Muscle of leg (tissue), 16 donors: ENCODE data around the gene ISCA1. TPM values are rescaled to one million over a fixed set of nuclear protein-coding genes. Genes with fewer than 3 reads are reported as not detected.

Source experiments
- DNase-seq: peaks from one replicate; pipeline ENCODE4 v3.0.0; 2013
- H3K27ac ChIP-seq: one replicate; pipeline ENCODE4 v1.5.1; 2013; ENCODE audit warnings: mild to moderate bottlenecking, low read length, control low read depth
- H3K27me3 ChIP-seq: one replicate; pipeline ENCODE4 v1.6.1; 2013; ENCODE audit warnings: low read length; ENCODE audit not compliant: control insufficient read depth, insufficient read depth
- H3K36me3 ChIP-seq: one replicate; pipeline ENCODE4 v1.6.1; 2013; ENCODE audit warnings: low read length; ENCODE audit not compliant: control insufficient read depth, insufficient read depth
- H3K4me1 ChIP-seq: one replicate; pipeline ENCODE4 v1.6.1; 2013; ENCODE audit warnings: low read length; ENCODE audit not compliant: control insufficient read depth, insufficient read depth
- H3K4me3 ChIP-seq: one replicate; pipeline ENCODE4 v1.5.1; 2013; ENCODE audit warnings: low read length, control low read depth
- H3K9me3 ChIP-seq: replicated peaks from 2 replicates; pipeline ENCODE4 v1.6.1; 2013; ENCODE audit warnings: low read depth, low read length; ENCODE audit not compliant: control insufficient read depth
- WGBS: methylation state at CpG from one replicate; pipeline ENCODE4 v1.1.5; 2013; ENCODE audit warnings: missing lambda C conversion rate; ENCODE audit not compliant: insufficient coverage; 5-methylcytosine and 5-hydroxymethylcytosine counted together
- long read RNA-seq, 11 donors: transcript quantifications; one replicate each; lab custom pipeline, GENCODE V29; 2026
- polyA plus RNA-seq, 8 donors: library from polyadenylated mRNA; unstranded; fragments of 120-200 nt; gene quantifications; one replicate each; pipeline versions ENCODE4 v1.2.1 to v1.2.3, GENCODE V29; 2013; ENCODE audit warnings: inconsistent platforms in 1 of 8, low replicate concordance in 1 of 8; ENCODE audit not compliant: insufficient read length in 8 of 8, insufficient read depth in 1 of 8
- total RNA-seq: library from RNA; stranded (reverse); fragments of 120-200 nt; gene quantifications from one replicate; pipeline ENCODE4 v1.2.4, GENCODE V29; 2013

The ISCA1 gene
- total RNA-seq (31.6 TPM), polyA plus RNA-seq (10 to 100 TPM; 23.1 to 31.2 (median 26.9) TPM)
- long read RNA-seq, donor 1, partial matches to known transcripts, result 0 of 4 reads
- long read RNA-seq, donor 1, other reads (novel, unspliced or antisense), result 0 of 4 reads
- long read RNA-seq, donor 2, partial matches to known transcripts, result 0 of 1 reads
- long read RNA-seq, donor 2, other reads (novel, unspliced or antisense), result 0 of 1 reads
- long read RNA-seq, donor 3, transcript ISCA1-203 (4 exons, 1,958 nt), result major isoform, 7 of 8 reads
- long read RNA-seq, donor 3, partial matches to known transcripts, result 0 of 8 reads
- long read RNA-seq, donor 3, other reads (novel, unspliced or antisense), result 0 of 8 reads
- long read RNA-seq, donor 4, transcript ISCA1-203 (4 exons, 1,958 nt), result major isoform, 11 of 15 reads
- long read RNA-seq, donor 4, partial matches to known transcripts, result 0 of 15 reads
- long read RNA-seq, donor 4, other reads (novel, unspliced or antisense), result 0 of 15 reads
- long read RNA-seq, donor 5, transcript ISCA1-203 (4 exons, 1,958 nt), result major isoform, 28 of 31 reads
- long read RNA-seq, donor 5, partial matches to known transcripts, result 0 of 31 reads
- long read RNA-seq, donor 5, other reads (novel, unspliced or antisense), result 0 of 31 reads
- long read RNA-seq, donor 6, transcript ISCA1-203 (4 exons, 1,958 nt), result major isoform, 19 of 19 reads
- long read RNA-seq, donor 6, partial matches to known transcripts, result 0 of 19 reads
- long read RNA-seq, donor 6, other reads (novel, unspliced or antisense), result 0 of 19 reads
- long read RNA-seq, donor 7, transcript ISCA1-203 (4 exons, 1,958 nt), result major isoform, 7 of 7 reads
- long read RNA-seq, donor 7, partial matches to known transcripts, result 0 of 7 reads
- long read RNA-seq, donor 7, other reads (novel, unspliced or antisense), result 0 of 7 reads
- long read RNA-seq, donor 8, transcript ISCA1-203 (4 exons, 1,958 nt), result major isoform, 6 of 7 reads
- long read RNA-seq, donor 8, partial matches to known transcripts, result 0 of 7 reads
- long read RNA-seq, donor 8, other reads (novel, unspliced or antisense), result 0 of 7 reads
- long read RNA-seq, donor 9, transcript ISCA1-203 (4 exons, 1,958 nt), result major isoform, 9 of 9 reads
- long read RNA-seq, donor 9, partial matches to known transcripts, result 0 of 9 reads
- long read RNA-seq, donor 9, other reads (novel, unspliced or antisense), result 0 of 9 reads
- long read RNA-seq, donor 10, transcript ISCA1-203 (4 exons, 1,958 nt), result major isoform, 18 of 19 reads
- long read RNA-seq, donor 10, partial matches to known transcripts, result 0 of 19 reads
- long read RNA-seq, donor 10, other reads (novel, unspliced or antisense), result 0 of 19 reads
- long read RNA-seq, donor 11, transcript ISCA1-203 (4 exons, 1,958 nt), result major isoform, 18 of 18 reads
- long read RNA-seq, donor 11, partial matches to known transcripts, result 0 of 18 reads
- long read RNA-seq, donor 11, other reads (novel, unspliced or antisense), result 0 of 18 reads

- H3K36me3 ChIP-seq, result peaks cover 5% of the 10 kb centered on the region
- WGBS, result under 1% methylated on average over 94 of the region's 101 CpGs
- DNase-seq, result peak; percentile 97
- H3K27me3 ChIP-seq, result no peaks in the 10 kb centered on the region
- H3K4me1 ChIP-seq, result peaks cover 9% of the 10 kb centered on the region
- no peaks in the 10 kb centered on the region for H3K9me3 ChIP-seq
- peak within 1 kb of the TSS; percentile 63 for H3K4me3 ChIP-seq
- peak within 1 kb of the TSS; percentile 96 for H3K27ac ChIP-seq
Observed at GRCh38 chr9:86282077-86282978, at the start of gene ISCA1. TSS of gene ISCA1 (minus strand) at chr9:86282538. CDS start at chr9:86282458, 80 bp downstream.

DNA sequence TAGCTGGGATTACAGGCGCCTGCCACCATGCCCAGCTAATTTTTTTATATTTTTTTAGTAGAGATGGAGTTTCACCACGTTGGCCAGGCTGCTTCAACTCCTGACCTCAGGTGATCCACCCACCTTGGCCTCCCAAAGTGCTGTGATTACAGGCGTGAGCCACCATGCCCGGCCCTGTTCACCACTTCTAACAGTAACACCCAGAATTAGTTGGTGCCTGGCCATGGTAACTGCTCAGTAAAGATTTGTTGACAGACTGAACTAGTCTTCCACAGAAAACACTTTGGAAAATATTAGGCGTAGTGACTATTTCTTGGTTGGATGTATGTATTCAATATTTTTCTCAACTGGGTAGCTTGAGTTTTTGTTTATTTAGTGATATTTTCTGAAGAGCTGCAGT is 47.8 kb upstream of the ISCA1 start:
- no peak overlapping the region for H3K4me3 ChIP-seq
- H3K27ac ChIP-seq, result no peak overlapping the region

DNA sequence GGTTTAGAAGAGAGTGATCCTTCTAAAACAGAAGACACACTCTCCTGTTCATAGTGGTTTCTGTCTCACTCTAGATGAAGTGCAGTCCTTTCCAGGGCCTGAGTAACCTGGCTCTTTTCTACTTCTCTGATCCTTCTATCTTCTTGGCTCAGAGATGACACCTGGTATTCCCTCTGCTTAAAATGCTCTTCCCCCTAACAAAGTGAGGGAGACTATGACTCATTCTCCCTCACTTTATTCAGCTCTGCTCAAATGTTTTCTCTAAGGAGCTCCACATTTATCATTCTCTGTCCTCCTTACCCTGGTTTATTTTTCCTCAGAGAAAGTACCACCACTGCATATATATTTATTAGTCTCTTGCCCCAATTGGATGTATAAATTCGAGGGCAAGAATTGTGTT is 47.3 kb upstream of the ISCA1 start:
- Histone ChIP-seq H3K27me3 (no peaks in the 10 kb centered on the region), H3K9me3 (no peaks in the 10 kb centered on the region), H3K27ac (no peak overlapping the region), H3K4me1 (no peaks in the 10 kb centered on the region), H3K36me3 (peaks cover 32% of the 10 kb centered on the region), H3K4me3 (no peak overlapping the region)
- WGBS, result no CpG with 5 or more reads among the region's 1 CpG
- DNase-seq, result no peak

More for the DNA sequence above, 47.8 kb upstream of the ISCA1 start:
- no peak for DNase-seq
- Histone ChIP-seq H3K9me3 (no peaks in the 10 kb centered on the region), H3K4me1 (no peaks in the 10 kb centered on the region), H3K36me3 (peaks cover 30% of the 10 kb centered on the region), H3K27me3 (no peaks in the 10 kb centered on the region)
- no CpG with 5 or more reads among the region's 5 CpGs for WGBS

DNA sequence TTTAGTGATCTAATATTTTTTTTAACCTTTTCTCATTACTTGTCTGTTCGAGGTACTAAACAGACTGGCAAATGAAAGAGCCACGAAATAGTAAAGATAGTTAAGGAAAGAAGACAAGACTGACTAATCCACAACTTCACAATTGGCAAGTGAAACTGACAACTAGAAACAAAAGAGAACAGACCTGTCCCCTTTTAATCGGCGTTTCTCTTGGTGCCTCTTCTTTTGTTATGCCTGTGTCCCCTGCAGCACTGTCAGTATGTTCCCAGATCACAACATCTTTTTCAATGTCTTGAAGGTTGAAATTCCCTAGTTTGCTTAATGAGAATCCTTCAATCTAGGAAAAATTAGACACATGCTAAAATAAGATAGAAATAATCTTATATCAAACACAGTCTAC is 45.8 kb upstream of the ISCA1 start:
- no CpG with 5 or more reads among the region's 4 CpGs for WGBS
- no peaks in the 10 kb centered on the region for H3K9me3 ChIP-seq
- H3K36me3 ChIP-seq, result peaks cover 33% of the 10 kb centered on the region
- H3K4me3 ChIP-seq, result no peak overlapping the region
- no peak for DNase-seq
- H3K4me1 ChIP-seq, result no peaks in the 10 kb centered on the region
- no peaks in the 10 kb centered on the region for H3K27me3 ChIP-seq
- H3K27ac ChIP-seq, result no peak overlapping the region

DNA sequence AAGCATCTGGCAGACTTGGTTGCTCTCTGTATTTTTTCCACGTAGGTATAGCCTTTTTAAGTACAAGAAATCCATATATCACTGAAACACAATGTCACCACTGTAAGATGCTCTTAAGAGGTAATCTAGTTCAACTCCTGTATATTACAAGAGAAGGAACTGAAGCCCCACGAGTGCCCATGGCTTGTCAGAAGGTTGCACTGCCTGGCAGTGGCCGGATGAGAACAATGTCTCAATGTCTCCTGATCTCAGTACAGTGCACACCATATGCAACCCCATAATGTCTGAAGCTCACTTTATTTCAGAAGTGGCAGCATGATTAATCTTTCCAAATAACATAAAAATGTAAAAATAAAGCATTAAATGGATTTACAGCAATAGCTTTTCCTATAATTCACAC is 44.2 kb upstream of the ISCA1 start:
- WGBS, result 100% methylated on average over 1 of the region's 3 CpGs
- Histone ChIP-seq H3K4me3 (no peak overlapping the region), H3K9me3 (no peaks in the 10 kb centered on the region), H3K36me3 (peaks cover 42% of the 10 kb centered on the region), H3K4me1 (no peaks in the 10 kb centered on the region), H3K27ac (no peak overlapping the region), H3K27me3 (no peaks in the 10 kb centered on the region)
- no peak for DNase-seq

GRCh38 chr9:86324901-86325300 is 42.6 kb upstream of the ISCA1 start:
- H3K27ac ChIP-seq, result no peak overlapping the region
- DNase-seq, result no peak
- H3K9me3 ChIP-seq, result no peaks in the 10 kb centered on the region
- H3K4me3 ChIP-seq, result no peak overlapping the region
- H3K36me3 ChIP-seq, result peaks cover 50% of the 10 kb centered on the region
- no peaks in the 10 kb centered on the region for H3K27me3 ChIP-seq
- no peaks in the 10 kb centered on the region for H3K4me1 ChIP-seq
- WGBS, result no CpG with 5 or more reads among the region's 1 CpG

GRCh38 chr9:86324308-86324707 is 42.0 kb upstream of the ISCA1 start:
- no peaks in the 10 kb centered on the region for H3K27me3 ChIP-seq
- H3K4me3 ChIP-seq, result no peak overlapping the region
- H3K4me1 ChIP-seq, result no peaks in the 10 kb centered on the region
- WGBS, result 86% methylated on average over 1 of the region's 2 CpGs
- DNase-seq, result no peak
- no peak overlapping the region for H3K27ac ChIP-seq
- no peaks in the 10 kb centered on the region for H3K9me3 ChIP-seq
- peaks cover 48% of the 10 kb centered on the region for H3K36me3 ChIP-seq

GRCh38 chr9:86322973-86323644 is 40.8 kb upstream of the ISCA1 start:
- no peak for DNase-seq
- Histone ChIP-seq H3K27me3 (no peaks in the 10 kb centered on the region), H3K4me3 (no peak overlapping the region), H3K27ac (no peak overlapping the region), H3K9me3 (no peaks in the 10 kb centered on the region), H3K36me3 (peaks cover 55% of the 10 kb centered on the region), H3K4me1 (no peaks in the 10 kb centered on the region)
- 50% methylated on average over 1 of the region's 8 CpGs for WGBS
